Psoas muscle (tissue), 8 donors: Measurements from ENCODE around the gene S100A13. TPM values are rescaled to one million over a fixed set of nuclear protein-coding genes. Genes with fewer than 3 reads are reported as not detected.

ENCODE experiments used
- ATAC-seq, 4 donors: fragments of 200-7000 bp; cut with Tn5 transposase; one replicate each; pipeline ENCODE4 v1.9.1; 2020; ENCODE audit warnings: moderate library complexity in 3 of 4, mild to moderate bottlenecking in 2 of 4
- DNase-seq, 2 donors: peaks; one replicate each; pipeline ENCODE4 v3.0.0-alpha.2; 2020
- H3K27ac ChIP-seq: fragments of 200-600 bp; one replicate; pipeline ENCODE4 v1.8.0; 2022
- H3K27me3 ChIP-seq, 3 donors: fragments of 200-600 bp in 1 of 3; one replicate each; pipeline versions ENCODE4 v1.6.1 to v1.8.0; 2013 to 2022; ENCODE audit warnings: low read length in 2 of 3, mild to moderate bottlenecking in 2 of 3, moderate library complexity in 1 of 3; ENCODE audit not compliant: insufficient read depth in 3 of 3
- H3K36me3 ChIP-seq, 2 donors: fragments of 200-600 bp in 1 of 2; one replicate each; pipeline versions ENCODE4 v1.6.1 to v1.8.0; 2013 to 2022; ENCODE audit warnings: low read depth in 1 of 2, mild to moderate bottlenecking in 1 of 2, moderate library complexity in 1 of 2; ENCODE audit not compliant: insufficient read depth in 1 of 2
- H3K4me1 ChIP-seq: fragments of 200-600 bp; one replicate; pipeline ENCODE4 v1.8.0; 2022
- H3K4me3 ChIP-seq: fragments of 200-600 bp; one replicate; pipeline ENCODE4 v1.8.0; 2022; ENCODE audit warnings: mild to moderate bottlenecking
- H3K9me3 ChIP-seq: fragments of 200-600 bp; one replicate; pipeline ENCODE4 v1.8.0; 2022
- WGBS, 3 donors: extraction: QIAGEN DNeasy Blood & Tissue Kit; methylation state at CpG; one replicate each; pipeline versions ENCODE4 v1.1.6 to v1.1.7; 2013; 5-methylcytosine and 5-hydroxymethylcytosine counted together
- intact Hi-C, 2 donors: fragments of 100-400 bp; cut with DNase I; formaldehyde crosslinking; loops; one replicate each; pipeline versions ENCODE4 v1.11.0 to v1.14.2; 2022
- polyA plus RNA-seq, 3 donors: library from polyadenylated mRNA; stranded (reverse); fragments of 200-250 nt; gene quantifications; one replicate each; pipeline ENCODE4 v1.2.3, GENCODE V29; 2013
- total RNA-seq, 4 donors: library from RNA; stranded (reverse); fragmentation: NEBNext Ultra II Directional in 2 of 4; extraction: Animal tissue kit (Norgen Biotek cat#: 25700) in 2 of 4; gene quantifications; one replicate each; pipeline versions ENCODE4 v1.2.1 to v1.2.4, GENCODE V29; 2021 to 2023
- TF ChIP-seq, protein P1 (sequence below): fragments of 200-600 bp; IDR thresholded peaks from one replicate; pipeline ENCODE4 v1.8.0; 2022; ENCODE audit warnings: antibody characterized with exemption
- donor health status: healthy with polysubstance abuse.
- donor health status: DM: no; HTN: no; CAD: no; lungs with moderate emphysema.
- donor health status: Bipolar disorder and iron deficiency.
- donor health status: healthy.
- donor health status: DM: yes; HTN: yes; CAD: no.
- donor health status: DM: no; HTN: no; CAD: no.
- donor health status: DM: no; HTN: no; CAD: no.
- donor health status: DM: yes; HTN: yes; CAD: no.

S100A13 gene
- total and polyA plus RNA-seq, 7 donors, result 72.4 to 199 (median 113) TPM

DNA sequence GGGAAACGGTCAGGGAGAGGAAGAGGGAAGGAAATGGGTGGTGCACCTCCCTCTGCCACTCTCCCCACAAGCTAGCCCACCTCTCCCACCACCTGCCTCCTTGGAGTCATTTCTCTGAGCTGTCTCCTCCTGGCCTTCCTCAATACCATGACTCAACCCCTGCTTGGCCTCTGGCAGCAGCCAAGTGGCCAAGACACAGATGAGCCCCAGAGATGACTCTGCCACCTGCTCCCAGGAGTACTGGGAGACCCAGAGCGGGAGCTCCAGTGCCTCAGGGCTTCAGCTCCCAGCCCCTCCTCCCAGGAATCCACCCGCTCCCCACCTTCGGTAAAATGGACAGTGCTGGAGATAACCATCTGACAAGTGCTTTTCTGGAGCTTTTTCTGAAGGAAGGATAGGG lies 17.0 kb downstream of the S100A13 start:
- TF ChIP-seq, protein P1, sequence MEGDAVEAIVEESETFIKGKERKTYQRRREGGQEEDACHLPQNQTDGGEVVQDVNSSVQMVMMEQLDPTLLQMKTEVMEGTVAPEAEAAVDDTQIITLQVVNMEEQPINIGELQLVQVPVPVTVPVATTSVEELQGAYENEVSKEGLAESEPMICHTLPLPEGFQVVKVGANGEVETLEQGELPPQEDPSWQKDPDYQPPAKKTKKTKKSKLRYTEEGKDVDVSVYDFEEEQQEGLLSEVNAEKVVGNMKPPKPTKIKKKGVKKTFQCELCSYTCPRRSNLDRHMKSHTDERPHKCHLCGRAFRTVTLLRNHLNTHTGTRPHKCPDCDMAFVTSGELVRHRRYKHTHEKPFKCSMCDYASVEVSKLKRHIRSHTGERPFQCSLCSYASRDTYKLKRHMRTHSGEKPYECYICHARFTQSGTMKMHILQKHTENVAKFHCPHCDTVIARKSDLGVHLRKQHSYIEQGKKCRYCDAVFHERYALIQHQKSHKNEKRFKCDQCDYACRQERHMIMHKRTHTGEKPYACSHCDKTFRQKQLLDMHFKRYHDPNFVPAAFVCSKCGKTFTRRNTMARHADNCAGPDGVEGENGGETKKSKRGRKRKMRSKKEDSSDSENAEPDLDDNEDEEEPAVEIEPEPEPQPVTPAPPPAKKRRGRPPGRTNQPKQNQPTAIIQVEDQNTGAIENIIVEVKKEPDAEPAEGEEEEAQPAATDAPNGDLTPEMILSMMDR, result no peak
- Histone ChIP-seq H3K9me3 (no peaks in the 10 kb centered on the region), H3K27me3 (no peaks in the 10 kb centered on the region), H3K4me3 (no peak overlapping the region), H3K27ac (peak overlapping the region; percentile 81), H3K4me1 (peaks cover 27% of the 10 kb centered on the region), H3K36me3 (peaks cover 0 to 25% of the 10 kb centered on the region in 2 donors)
- ATAC-seq (peak; percentile 37 to 58 (median 42)), DNase-seq (peak in 1 of 2 donors; percentile 43)
- intact Hi-C loops, result no loop called here
- WGBS, 3 donors, result 57 to 74% (median 60%) methylated on average over 4 of the region's 4 CpGs

DNA sequence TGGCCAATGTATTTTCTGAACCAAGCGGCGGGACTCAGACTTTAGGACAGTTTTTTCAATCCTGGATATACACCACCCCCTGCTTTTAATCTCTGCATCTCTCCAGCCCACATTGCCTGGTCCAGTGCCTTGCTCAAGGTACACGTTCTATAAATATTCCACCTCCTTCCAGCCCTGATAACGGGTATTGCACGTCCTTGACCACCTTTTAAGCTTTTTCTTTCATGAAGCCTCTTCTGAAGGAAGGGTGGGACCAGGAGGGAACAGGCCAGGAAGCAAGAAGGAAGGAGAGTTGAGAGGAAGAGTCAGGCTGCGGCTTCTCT lies 17.8 kb downstream of the S100A13 start:
- Histone ChIP-seq H3K27ac (peak overlapping the region; percentile 81), H3K36me3 (peaks cover 0 to 29% of the 10 kb centered on the region in 2 donors), H3K27me3 (no peaks in the 10 kb centered on the region), H3K9me3 (no peaks in the 10 kb centered on the region), H3K4me3 (peak overlapping the region; percentile 66), H3K4me1 (peaks cover 27% of the 10 kb centered on the region)
- no peak for DNase-seq
- intact Hi-C loops, result no loop called here
- TF ChIP-seq, protein P1, result no peak
- no peak for ATAC-seq
- WGBS, 3 donors, result 49 to 70% (median 61%) methylated on average over 6 of the region's 6 CpGs

DNA sequence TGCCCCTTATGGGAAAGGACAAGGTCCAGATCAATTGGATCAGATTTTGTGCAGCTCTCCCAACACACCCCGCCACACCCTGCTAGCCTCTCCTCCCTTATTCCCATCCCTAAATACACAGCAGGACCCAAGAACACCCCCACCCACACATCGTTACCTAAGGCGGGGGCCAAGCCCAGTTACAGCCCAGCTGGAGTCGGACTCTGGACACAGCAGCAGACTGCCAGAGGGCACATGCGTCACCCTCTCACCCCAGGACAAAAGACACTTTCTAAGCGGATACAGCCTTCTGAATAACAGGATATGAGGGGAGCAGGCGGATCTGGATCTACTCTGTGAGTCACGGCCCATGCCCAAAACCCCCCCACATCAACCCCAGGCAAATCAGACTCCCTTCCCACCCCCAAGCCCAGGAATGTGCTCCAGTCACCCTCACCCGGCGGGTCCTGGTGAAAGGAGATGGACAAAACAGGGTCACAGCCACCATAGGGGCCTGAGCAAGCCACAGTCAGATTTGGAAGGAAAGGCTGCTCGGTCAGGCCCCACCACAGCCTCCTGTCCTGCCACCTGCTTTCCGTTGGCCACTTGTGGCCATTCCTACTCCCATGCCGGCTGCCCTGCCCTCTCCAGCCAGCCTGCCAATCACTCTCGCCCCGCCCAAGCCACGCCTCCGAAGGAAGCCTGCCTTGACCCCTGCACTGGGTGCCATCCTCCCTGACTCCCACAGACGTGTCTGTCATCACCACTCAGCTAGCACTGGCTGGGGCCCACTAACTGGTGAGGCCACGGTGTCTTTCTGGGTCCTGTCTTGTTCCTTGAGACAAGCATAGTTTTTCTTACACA lies 18.3 kb downstream of the S100A13 start:
- Histone ChIP-seq H3K9me3 (no peaks in the 10 kb centered on the region), H3K27ac (peak overlapping the region; percentile 81), H3K4me1 (peaks cover 27% of the 10 kb centered on the region), H3K4me3 (peak overlapping the region; percentile 66), H3K27me3 (no peaks in the 10 kb centered on the region), H3K36me3 (peaks cover 0 to 29% of the 10 kb centered on the region in 2 donors)
- ATAC-seq (peak; percentile 79 to 85 (median 82)), DNase-seq (peak; percentile 87 to 90)
- intact Hi-C loops, result no loop called here
- WGBS, 3 donors, result 30 to 48% (median 42%) methylated on average over 19 of the region's 19 CpGs
- TF ChIP-seq, protein P1, result no peak

DNA sequence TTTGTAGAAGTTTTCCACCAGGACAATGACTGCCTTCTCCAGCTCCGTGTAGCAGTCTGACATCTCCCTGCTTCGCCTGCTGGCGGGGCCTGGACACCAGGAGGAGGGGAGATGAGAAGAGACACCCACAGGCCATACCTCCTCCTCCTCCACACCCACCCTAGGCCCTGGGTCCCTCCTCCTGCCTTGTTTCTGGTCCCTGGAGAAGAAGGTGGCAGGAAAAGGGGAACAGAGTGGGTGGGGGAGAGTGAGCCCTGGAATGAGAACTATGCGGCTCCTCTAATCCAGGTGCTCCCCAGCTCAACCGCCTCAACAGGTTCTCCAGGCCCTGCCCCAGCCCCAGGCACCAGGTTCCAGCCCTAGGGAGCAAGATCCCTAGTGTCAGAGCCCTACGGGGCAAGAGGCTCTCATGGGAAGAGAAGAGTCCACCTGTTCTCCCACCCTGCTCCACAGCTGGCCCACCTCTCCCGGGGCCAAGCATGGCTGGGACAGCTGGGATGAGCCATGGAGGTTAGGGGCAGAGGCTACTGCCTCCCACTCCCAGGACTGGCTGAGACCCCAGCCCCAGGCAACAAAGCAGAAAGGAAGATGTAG lies 19.1 kb downstream of the S100A13 start:
- ATAC-seq (no peak), DNase-seq (no peak)
- intact Hi-C loops, result no loop called here
- peak overlapping the region; percentile 81 for H3K27ac ChIP-seq
- peaks cover 23% of the 10 kb centered on the region for H3K4me1 ChIP-seq
- peak overlapping the region; percentile 66 for H3K4me3 ChIP-seq
- TF ChIP-seq, protein P1, result no peak
- H3K36me3 ChIP-seq, result peaks cover 0 to 29% of the 10 kb centered on the region in 2 donors
- no peaks in the 10 kb centered on the region for H3K27me3 ChIP-seq
- 56 to 72% (median 63%) methylated on average over 7 of the region's 7 CpGs for WGBS, 3 donors
- H3K9me3 ChIP-seq, result no peaks in the 10 kb centered on the region
